ENCODE results near the gene TMEM248.

DNA sequence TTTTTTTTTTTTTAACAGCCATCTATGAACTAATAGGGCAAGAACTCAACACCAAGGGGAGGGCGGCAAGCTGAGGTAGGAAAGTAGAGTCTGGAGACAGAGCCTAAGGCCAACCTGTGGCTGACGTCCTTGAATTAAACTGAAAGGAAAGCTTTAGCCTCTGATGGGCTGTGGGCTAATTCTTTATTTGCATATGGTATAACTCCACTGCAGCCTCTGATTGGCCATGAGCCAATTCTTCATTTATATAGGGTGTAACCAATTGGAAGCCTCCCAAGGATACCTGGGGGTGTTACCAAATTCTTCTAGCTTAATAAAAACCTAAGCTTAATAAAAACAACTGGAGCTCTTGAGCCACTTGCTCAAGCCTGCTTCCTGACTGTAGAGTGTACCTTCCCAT is 85.9 kb downstream of the TMEM248 start:
- no peak for TF ChIP-seq POLR2A (IDR thresholded peaks at IDR 0.05)
- TF ChIP-seq, protein P1, sequence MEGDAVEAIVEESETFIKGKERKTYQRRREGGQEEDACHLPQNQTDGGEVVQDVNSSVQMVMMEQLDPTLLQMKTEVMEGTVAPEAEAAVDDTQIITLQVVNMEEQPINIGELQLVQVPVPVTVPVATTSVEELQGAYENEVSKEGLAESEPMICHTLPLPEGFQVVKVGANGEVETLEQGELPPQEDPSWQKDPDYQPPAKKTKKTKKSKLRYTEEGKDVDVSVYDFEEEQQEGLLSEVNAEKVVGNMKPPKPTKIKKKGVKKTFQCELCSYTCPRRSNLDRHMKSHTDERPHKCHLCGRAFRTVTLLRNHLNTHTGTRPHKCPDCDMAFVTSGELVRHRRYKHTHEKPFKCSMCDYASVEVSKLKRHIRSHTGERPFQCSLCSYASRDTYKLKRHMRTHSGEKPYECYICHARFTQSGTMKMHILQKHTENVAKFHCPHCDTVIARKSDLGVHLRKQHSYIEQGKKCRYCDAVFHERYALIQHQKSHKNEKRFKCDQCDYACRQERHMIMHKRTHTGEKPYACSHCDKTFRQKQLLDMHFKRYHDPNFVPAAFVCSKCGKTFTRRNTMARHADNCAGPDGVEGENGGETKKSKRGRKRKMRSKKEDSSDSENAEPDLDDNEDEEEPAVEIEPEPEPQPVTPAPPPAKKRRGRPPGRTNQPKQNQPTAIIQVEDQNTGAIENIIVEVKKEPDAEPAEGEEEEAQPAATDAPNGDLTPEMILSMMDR (IDR thresholded peaks at IDR 0.05) = no peak
